ENCODE results near the gene ZBED5.

Gene ZBED5

DNA sequence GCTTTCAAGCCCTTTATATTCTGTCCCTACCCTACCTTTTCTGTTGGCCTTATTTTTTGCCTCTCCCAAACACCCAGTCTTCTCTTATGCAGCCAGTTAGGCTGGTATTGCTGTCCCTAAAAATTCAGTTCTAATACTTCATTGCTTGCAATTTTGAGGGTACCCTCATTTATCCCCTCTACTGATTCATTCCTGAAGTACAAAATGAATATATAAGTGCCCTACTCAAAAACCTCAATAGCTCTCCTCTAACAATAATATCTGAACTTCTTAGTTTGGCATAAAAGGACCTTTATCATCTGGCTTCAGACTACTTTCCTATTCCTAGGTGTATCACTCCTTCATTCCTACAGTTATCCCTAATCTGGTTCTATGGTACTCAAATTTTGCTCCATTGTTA lies 43.9 kb downstream of the ZBED5 start:
- Histone ChIP-seq H3K9ac (ENCODE audit: low read depth in 1 of 2, low read length in 2 of 2) (no peak overlapping the region), H3K36me3 (ENCODE audit: control insufficient read depth in 1 of 2, insufficient read depth in 2 of 2, low read length in 2 of 2) (no peaks in the 10 kb centered on the region), H3K27ac (ENCODE audit: low read depth, low read length) (no peak overlapping the region), H3K27me3 (ENCODE audit: control insufficient read depth in 1 of 2, insufficient read depth in 2 of 2, low read length in 2 of 2) (no peaks in the 10 kb centered on the region), H3K4me1 (ENCODE audit: control insufficient read depth in 1 of 2, insufficient read depth in 2 of 2, low read length in 2 of 2) (peaks cover 5 to 10% of the 10 kb centered on the region in 2 donors), H3K9me3 (ENCODE audit: control insufficient read depth in 1 of 2, low read length in 2 of 2) (no peaks in the 10 kb centered on the region), H3K4me3 (ENCODE audit: low read depth in 1 of 2, low read length in 2 of 2) (no peak overlapping the region)

DNA sequence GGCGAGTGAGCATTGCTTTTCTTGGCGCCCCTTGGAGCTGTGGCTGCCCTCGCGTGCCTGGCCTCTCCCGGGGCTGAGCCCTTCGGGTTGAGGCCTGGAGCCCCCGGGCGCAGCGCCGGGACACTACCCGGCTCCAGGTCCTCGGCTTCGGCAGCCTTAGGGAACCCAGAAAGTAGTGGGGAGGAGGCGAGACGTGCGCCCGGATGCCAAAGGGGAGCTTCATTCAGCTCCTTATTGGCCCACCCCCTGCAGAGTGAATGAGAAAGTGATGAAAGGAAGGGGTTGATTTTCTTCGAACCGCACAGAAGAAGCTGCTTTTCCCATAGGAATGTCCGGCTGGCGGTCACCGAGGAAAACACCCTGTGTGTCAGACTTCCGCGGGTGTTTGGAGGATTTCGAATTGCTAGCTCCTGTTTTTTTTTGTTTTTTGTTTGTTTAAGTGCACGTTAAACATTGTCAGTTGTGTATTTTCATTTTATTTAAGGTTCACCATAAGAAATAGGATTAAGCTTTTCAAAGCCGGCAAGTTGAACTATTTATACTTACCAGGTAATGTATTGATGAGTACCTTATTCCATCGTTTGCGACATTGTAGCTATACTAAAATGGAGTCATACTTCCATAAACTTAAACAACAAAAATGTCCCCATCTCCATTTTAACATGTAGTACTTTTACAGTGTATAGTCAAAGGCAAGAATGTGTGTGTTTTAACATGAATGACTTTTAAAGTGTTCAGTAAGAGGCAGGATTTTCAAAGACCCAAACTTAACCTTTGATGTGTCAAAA lies 48.3 kb downstream of the ZBED5 start:
- Histone ChIP-seq H3K9me3 (ENCODE audit: control insufficient read depth in 1 of 2, low read length in 2 of 2) (no peaks in the 10 kb centered on the region), H3K27me3 (ENCODE audit: control insufficient read depth in 1 of 2, insufficient read depth in 2 of 2, low read length in 2 of 2) (no peaks in the 10 kb centered on the region), H3K4me3 (ENCODE audit: low read depth in 1 of 2, low read length in 2 of 2) (peak overlapping the region; percentile 89 to 95), H3K9ac (ENCODE audit: low read depth in 1 of 2, low read length in 2 of 2) (peak overlapping the region; percentile 78 to 100), H3K27ac (ENCODE audit: low read depth, low read length) (peak overlapping the region; percentile 94), H3K4me1 (ENCODE audit: control insufficient read depth in 1 of 2, insufficient read depth in 2 of 2, low read length in 2 of 2) (peaks cover 21 to 33% of the 10 kb centered on the region in 2 donors), H3K36me3 (ENCODE audit: control insufficient read depth in 1 of 2, insufficient read depth in 2 of 2, low read length in 2 of 2) (peaks cover 21 to 22% of the 10 kb centered on the region in 2 donors)

DNA sequence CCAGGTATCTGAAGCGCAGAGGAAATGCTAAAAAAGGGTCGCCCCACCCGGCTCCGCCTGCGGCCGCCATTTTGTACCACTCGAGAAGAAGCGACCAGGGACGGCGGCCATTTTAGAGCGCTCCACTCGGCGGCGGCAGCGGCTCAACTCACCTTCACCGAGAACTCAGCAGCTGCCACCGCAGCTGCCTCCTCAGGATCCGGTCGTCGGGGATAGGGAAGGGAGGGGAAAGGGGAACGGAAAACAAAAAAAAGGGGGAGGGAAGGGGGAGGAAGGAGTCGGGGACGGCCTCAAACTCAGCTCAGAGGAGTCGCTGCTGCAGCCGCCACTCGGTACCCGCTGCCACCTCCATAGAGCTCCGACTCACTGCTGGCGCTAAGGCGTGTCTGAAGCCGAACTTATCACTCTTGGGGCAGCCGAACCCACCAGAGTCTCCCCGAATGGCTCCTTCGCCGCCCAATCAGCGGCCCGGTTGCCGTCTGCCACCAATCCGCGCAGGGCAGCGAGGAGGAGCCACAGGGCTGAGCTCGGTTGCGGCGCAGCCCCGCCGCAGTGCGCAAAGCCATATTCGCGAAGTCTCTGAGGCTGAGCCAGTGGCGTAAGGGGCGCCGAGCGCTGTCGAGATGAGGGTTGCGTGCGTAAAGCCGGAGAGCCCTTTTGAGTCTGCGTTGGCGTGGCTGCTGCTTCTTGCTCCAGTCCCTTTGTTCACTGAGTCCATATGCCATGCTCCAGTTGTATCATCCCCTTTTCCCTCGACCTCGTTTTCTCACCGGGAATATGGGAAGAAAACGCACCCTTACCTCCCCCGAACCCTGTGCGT lies 49.1 kb downstream of the ZBED5 start, which contains the start of gene EIF4G2:
EIF4G2 (minus strand) TSS at position 374 of the 820 bp plus-strand sequence.
- H3K27me3 ChIP-seq (ENCODE audit: control insufficient read depth in 1 of 2, insufficient read depth in 2 of 2, low read length in 2 of 2) = no peaks in the 10 kb centered on the region
- H3K9me3 ChIP-seq (ENCODE audit: control insufficient read depth in 1 of 2, low read length in 2 of 2) = no peaks in the 10 kb centered on the region
- peak within 1 kb of the TSS; percentile 89 to 99 for H3K4me3 ChIP-seq (ENCODE audit: low read depth in 1 of 2, low read length in 2 of 2)
- peaks cover 21 to 41% of the 10 kb centered on the region in 2 donors for H3K4me1 ChIP-seq (ENCODE audit: control insufficient read depth in 1 of 2, insufficient read depth in 2 of 2, low read length in 2 of 2)
- H3K27ac ChIP-seq (ENCODE audit: low read depth, low read length) = peak within 1 kb of the TSS; percentile 99
- peak within 1 kb of the TSS; percentile 97 to 100 for H3K9ac ChIP-seq (ENCODE audit: low read depth in 1 of 2, low read length in 2 of 2)
- peaks cover 29 to 30% of the 10 kb centered on the region in 2 donors for H3K36me3 ChIP-seq (ENCODE audit: control insufficient read depth in 1 of 2, insufficient read depth in 2 of 2, low read length in 2 of 2)

DNA sequence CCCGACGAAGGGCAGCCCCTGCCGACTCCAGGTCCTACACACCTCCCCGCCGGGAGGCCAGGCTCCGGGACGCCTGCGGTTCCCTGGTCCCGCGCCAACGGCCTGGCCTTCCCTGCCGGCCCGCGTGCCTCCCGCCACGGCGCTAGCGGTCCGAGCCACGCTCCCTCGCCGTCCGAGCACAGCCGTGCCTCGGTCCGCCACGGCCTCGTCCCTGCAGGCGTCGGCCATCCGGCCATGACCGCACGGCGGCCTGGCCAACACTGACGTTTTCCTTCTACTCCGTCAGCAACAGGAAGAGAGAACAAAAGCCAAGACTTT lies 49.7 kb downstream of the ZBED5 start:
- Histone ChIP-seq H3K27ac (ENCODE audit: low read depth, low read length) (peak overlapping the region; percentile 99), H3K4me3 (ENCODE audit: low read depth in 1 of 2, low read length in 2 of 2) (peak overlapping the region; percentile 89 to 99), H3K4me1 (ENCODE audit: control insufficient read depth in 1 of 2, insufficient read depth in 2 of 2, low read length in 2 of 2) (peaks cover 21 to 45% of the 10 kb centered on the region in 2 donors), H3K27me3 (ENCODE audit: control insufficient read depth in 1 of 2, insufficient read depth in 2 of 2, low read length in 2 of 2) (no peaks in the 10 kb centered on the region), H3K9me3 (ENCODE audit: control insufficient read depth in 1 of 2, low read length in 2 of 2) (no peaks in the 10 kb centered on the region), H3K9ac (ENCODE audit: low read depth in 1 of 2, low read length in 2 of 2) (peak overlapping the region; percentile 97 to 100), H3K36me3 (ENCODE audit: control insufficient read depth in 1 of 2, insufficient read depth in 2 of 2, low read length in 2 of 2) (peaks cover 35 to 36% of the 10 kb centered on the region in 2 donors)

DNA sequence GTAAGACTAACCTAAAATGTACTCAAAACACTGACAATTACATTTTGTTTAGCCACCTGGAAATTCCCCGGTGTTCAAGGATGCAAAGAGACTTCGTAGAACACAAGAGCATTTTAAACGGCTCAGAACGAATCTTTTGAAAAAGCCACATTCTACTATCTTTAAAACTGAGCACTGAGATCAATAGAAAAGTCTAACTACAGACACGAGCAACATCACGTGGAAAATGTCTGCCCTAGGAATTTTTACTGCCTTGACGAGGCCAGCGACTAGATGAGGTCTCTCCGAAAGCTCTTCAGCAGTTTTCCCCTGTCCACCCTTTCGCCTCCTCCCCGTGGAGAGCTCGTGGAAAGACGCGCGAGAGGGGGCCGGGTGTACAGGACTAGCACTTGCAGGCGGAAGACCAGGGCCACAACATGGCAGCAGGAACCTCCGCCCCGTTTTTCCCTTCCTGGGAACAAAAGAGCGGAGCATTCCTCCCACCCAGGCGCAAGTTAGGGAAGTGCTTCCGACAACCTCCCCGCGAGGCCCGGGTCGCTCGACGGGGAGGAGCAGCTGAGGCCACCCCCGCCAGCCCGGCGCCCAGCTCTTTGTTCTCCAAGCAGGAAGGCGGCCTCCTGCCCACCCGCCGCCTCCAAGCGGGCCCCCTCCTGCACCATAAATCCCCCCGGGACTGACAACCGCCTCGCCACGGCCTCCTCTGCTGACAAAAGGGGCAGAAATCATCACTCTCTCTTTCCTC lies 50.2 kb downstream of the ZBED5 start:
- H3K36me3 ChIP-seq (ENCODE audit: control insufficient read depth in 1 of 2, insufficient read depth in 2 of 2, low read length in 2 of 2) = peaks cover 40 to 41% of the 10 kb centered on the region in 2 donors
- peaks cover 21 to 45% of the 10 kb centered on the region in 2 donors for H3K4me1 ChIP-seq (ENCODE audit: control insufficient read depth in 1 of 2, insufficient read depth in 2 of 2, low read length in 2 of 2)

DNA sequence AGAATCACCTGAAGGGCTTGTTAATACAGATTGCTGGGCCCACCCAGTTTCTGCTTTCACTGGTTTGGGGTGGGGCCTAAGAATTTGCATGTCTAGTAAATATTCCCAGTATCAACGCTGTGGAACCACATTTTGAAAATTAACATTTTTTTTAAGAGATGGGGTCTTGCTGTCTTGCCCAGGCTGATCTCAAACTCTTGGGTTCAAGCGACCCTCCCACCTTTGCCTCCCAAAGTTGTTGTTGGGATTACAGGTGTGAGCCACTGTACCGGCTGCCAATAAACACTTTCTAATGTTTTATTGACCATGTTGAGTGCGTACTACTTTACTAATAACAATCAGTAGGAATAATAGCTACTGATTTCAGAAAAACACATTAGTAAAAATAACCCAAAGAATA lies 51.6 kb downstream of the ZBED5 start:
- Histone ChIP-seq H3K9ac (ENCODE audit: low read depth in 1 of 2, low read length in 2 of 2) (no peak overlapping the region), H3K27me3 (ENCODE audit: control insufficient read depth in 1 of 2, insufficient read depth in 2 of 2, low read length in 2 of 2) (no peaks in the 10 kb centered on the region), H3K4me3 (ENCODE audit: low read depth in 1 of 2, low read length in 2 of 2) (peak overlapping the region; percentile 89 to 99), H3K9me3 (ENCODE audit: control insufficient read depth in 1 of 2, low read length in 2 of 2) (no peaks in the 10 kb centered on the region), H3K4me1 (ENCODE audit: control insufficient read depth in 1 of 2, insufficient read depth in 2 of 2, low read length in 2 of 2) (peaks cover 21 to 45% of the 10 kb centered on the region in 2 donors), H3K36me3 (ENCODE audit: control insufficient read depth in 1 of 2, insufficient read depth in 2 of 2, low read length in 2 of 2) (peaks cover 54 to 55% of the 10 kb centered on the region in 2 donors), H3K27ac (ENCODE audit: low read depth, low read length) (no peak overlapping the region)

More for the DNA sequence above, 50.2 kb downstream of the ZBED5 start:
- Histone ChIP-seq H3K27ac (ENCODE audit: low read depth, low read length) (peak overlapping the region; percentile 99), H3K4me3 (ENCODE audit: low read depth in 1 of 2, low read length in 2 of 2) (peak overlapping the region; percentile 89 to 99), H3K9ac (ENCODE audit: low read depth in 1 of 2, low read length in 2 of 2) (peak overlapping the region; percentile 97 to 100), H3K9me3 (ENCODE audit: control insufficient read depth in 1 of 2, low read length in 2 of 2) (no peaks in the 10 kb centered on the region), H3K27me3 (ENCODE audit: control insufficient read depth in 1 of 2, insufficient read depth in 2 of 2, low read length in 2 of 2) (no peaks in the 10 kb centered on the region)

DNA sequence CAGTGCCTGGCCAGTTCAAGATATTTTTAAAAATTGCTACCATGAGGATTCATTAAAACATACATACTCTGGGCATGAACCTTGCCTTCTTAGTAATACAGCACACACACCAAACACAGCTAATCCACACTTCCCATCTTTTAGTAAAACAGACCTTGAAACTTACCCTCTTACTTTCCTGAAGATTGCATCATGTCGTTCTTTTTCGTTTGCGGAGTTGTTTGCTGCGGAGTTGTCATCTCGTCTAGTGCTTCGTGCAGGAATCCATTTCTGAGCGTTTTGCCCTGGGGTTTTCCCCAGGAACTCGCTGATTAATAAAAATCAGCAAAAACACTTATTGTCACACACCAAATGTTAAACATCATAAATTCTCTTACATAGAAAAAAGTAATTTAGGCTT lies 52.1 kb downstream of the ZBED5 start:
- H3K4me1 ChIP-seq (ENCODE audit: control insufficient read depth in 1 of 2, insufficient read depth in 2 of 2, low read length in 2 of 2) = peaks cover 21 to 45% of the 10 kb centered on the region in 2 donors
- H3K4me3 ChIP-seq (ENCODE audit: low read depth in 1 of 2, low read length in 2 of 2) = peak overlapping the region in 1 of 2 donors; percentile 16
- H3K27me3 ChIP-seq (ENCODE audit: control insufficient read depth in 1 of 2, insufficient read depth in 2 of 2, low read length in 2 of 2) = no peaks in the 10 kb centered on the region
- H3K9me3 ChIP-seq (ENCODE audit: control insufficient read depth in 1 of 2, low read length in 2 of 2) = no peaks in the 10 kb centered on the region
- H3K36me3 ChIP-seq (ENCODE audit: control insufficient read depth in 1 of 2, insufficient read depth in 2 of 2, low read length in 2 of 2) = peaks cover 59% of the 10 kb centered on the region in 2 donors
- no peak overlapping the region for H3K27ac ChIP-seq (ENCODE audit: low read depth, low read length)
- no peak overlapping the region for H3K9ac ChIP-seq (ENCODE audit: low read depth in 1 of 2, low read length in 2 of 2)

DNA sequence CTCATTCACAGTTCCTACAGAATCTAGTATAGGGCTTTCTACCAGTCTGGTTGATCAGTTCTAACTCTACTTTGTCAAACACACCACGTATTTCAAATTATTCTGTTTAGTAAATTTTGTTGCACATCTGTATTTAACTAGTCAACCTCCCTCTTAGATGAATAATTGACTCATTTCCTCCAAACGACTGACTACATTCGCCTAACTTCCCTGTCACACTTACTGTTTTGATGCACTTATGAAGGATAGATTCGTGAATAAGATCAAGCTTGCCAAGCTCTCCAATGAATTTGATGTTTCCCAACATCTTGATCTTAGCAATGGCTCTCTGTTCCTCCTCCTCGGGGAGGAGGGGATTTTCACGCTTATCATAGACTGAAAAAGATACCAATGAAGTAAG lies 54.2 kb downstream of the ZBED5 start:
- Histone ChIP-seq H3K9me3 (ENCODE audit: control insufficient read depth in 1 of 2, low read length in 2 of 2) (no peaks in the 10 kb centered on the region), H3K4me1 (ENCODE audit: control insufficient read depth in 1 of 2, insufficient read depth in 2 of 2, low read length in 2 of 2) (peaks cover 16 to 39% of the 10 kb centered on the region in 2 donors), H3K36me3 (ENCODE audit: control insufficient read depth in 1 of 2, insufficient read depth in 2 of 2, low read length in 2 of 2) (peaks cover 78 to 80% of the 10 kb centered on the region in 2 donors), H3K27me3 (ENCODE audit: control insufficient read depth in 1 of 2, insufficient read depth in 2 of 2, low read length in 2 of 2) (no peaks in the 10 kb centered on the region), H3K27ac (ENCODE audit: low read depth, low read length) (no peak overlapping the region), H3K9ac (ENCODE audit: low read depth in 1 of 2, low read length in 2 of 2) (no peak overlapping the region), H3K4me3 (ENCODE audit: low read depth in 1 of 2, low read length in 2 of 2) (no peak overlapping the region)
